Measurements from ENCODE around the gene RIOK1. TPM values are rescaled to one million over a fixed set of nuclear protein-coding genes. Genes with fewer than 3 reads are reported as not detected.

RIOK1 gene
- total RNA-seq (2022; extraction: Qiagen RNA extraction) = 11.1 to 15.1 TPM (median 11.4 TPM) in 5 replicates

GRCh38 chr6:7389451-7390225, at the start of gene RIOK1, which contains the start of gene CAGE1:
Gene RIOK1, plus strand, starts transcription at chr6:7389808. Its CDS starts 195 bp downstream, at chr6:7390003.
Gene CAGE1, minus strand, starts transcription at chr6:7389742. Its CDS starts 2,569 bp downstream, at chr6:7387173.

Other genes starting within 250 kb of the RIOK1 start
- 65.3 to 92.2 TPM (median 69.6 TPM) in 5 replicates for gene SSR1, start 76.6 kb upstream of the RIOK1 start, total RNA-seq (2022; extraction: Qiagen RNA extraction)
- gene CAGE1, start 66 bp upstream of the RIOK1 start, total RNA-seq (2022; extraction: Qiagen RNA extraction) = not detected in 5 replicates
- 31.5 to 60.6 TPM (median 41.5 TPM) in 5 replicates for gene DSP, start 151.9 kb downstream of the RIOK1 start, total RNA-seq (2022; extraction: Qiagen RNA extraction)
- gene SNRNP48, start 200.4 kb downstream of the RIOK1 start, total RNA-seq (2022; extraction: Qiagen RNA extraction) = 8.4 to 11.0 TPM (median 10.2 TPM) in 5 replicates

Measured in A549 treated with Hydrocortisone at 1 μM for 4 hours (cell line).